Measurements from ENCODE around the gene FRMD5.

FRMD5 gene

DNA sequence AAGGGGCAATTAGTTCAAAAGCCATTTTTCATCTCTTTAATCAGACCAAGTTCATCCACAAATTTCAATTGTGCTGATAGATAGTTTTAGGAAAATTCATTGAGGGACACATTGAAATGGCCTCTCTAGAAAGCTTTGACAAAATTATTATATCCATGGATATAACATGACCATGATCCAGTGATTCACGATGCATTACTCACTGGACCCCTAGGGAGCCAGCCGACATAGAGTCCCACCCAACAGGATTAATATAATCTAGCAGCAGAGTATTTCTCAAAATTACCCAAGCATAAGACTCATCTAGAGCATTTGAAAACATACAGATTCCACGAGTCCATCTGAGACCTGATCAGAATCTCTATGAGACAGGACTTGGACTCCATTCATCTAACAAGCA, 100.3 kb downstream of the FRMD5 start:
- no peak for DNase-seq (ENCODE audit: low read depth, low spot score)

GRCh38 chr15:44093836-44094235, 101.2 kb downstream of the FRMD5 start:
- DNase-seq (ENCODE audit: low read depth, low spot score) = no peak

DNA sequence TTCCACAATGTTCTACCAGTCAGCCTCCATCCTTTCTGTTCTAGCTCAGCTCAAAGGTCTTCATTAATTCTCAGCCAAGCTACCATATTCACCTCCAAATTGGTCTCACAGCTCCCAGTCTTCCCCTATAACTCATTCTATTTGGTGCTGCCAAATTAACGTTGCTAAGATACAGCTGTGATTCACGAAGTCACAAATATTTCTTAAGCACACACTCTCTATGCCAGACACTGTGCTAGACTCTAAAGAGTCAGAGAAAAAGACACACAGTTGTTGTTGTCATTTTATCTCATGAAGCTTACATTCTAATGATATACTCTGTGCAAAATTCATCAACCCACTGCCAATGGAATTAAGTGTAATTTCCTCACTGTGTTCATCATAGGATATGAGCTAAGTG, 102.8 kb downstream of the FRMD5 start:
- DNase-seq (ENCODE audit: low read depth, low spot score) = peak; percentile 70

DNA sequence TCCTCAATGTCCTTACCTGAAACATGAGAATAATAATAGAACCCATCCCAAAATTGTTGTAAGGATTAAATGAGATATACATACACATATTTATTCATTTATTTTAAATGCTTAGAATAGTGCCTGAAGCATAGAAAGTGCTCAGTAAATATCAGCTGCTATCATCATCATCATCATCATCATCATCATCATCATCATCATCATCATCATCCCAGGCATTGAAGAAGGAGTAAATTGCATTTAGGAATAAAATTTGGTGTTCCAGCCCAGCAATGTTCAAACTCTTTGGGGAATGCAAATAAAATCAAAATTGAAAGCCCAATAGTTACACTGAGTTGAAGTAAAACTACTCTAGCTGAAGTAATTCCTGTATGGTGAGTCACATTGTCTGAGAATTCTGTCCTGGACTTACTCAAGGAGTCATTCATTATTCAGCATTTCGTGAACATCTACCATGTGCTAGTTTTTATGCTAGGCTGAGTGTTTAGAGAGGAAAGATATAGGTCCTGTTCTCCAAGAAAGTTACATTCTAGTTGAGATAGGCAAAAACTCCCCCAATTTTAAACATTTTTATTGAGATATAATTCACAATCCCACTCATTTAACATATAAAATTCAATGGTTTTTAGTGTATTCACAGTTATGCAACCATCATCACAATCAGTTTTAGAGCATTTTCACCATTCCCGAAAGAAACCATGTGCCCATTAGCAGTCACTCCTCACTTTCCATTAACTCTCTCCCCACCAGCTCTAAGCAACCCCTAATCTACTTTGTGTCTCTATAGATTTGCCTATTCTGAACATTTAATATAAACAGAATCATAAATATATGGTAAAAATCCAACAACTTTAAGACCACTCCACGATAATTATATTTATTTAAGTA, 107.2 kb downstream of the FRMD5 start:
- peak; percentile 83 for DNase-seq (ENCODE audit: low read depth, low spot score)

DNA sequence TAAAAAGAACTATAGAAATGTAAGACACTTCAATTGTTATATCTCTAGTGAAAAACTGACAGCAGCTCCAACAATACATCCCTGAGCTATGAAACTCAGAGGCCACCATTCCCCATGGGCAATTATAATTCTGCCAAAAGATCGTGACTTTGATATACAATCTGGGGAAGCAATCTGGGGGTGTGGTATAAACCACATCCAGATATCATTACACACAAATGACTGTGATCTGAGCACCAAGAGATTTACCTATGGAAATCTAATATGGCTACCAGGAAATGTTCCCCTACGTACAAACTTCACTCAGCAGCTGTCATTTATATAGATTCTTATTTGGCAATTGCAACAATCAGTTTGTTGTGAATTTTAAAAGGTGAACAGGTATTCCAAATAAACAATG, 110.3 kb downstream of the FRMD5 start:
- DNase-seq (ENCODE audit: low read depth, low spot score) = no peak

GRCh38 chr15:44084171-44084570, 110.9 kb downstream of the FRMD5 start:
- peak; percentile 49 for DNase-seq (ENCODE audit: low read depth, low spot score)

DNA sequence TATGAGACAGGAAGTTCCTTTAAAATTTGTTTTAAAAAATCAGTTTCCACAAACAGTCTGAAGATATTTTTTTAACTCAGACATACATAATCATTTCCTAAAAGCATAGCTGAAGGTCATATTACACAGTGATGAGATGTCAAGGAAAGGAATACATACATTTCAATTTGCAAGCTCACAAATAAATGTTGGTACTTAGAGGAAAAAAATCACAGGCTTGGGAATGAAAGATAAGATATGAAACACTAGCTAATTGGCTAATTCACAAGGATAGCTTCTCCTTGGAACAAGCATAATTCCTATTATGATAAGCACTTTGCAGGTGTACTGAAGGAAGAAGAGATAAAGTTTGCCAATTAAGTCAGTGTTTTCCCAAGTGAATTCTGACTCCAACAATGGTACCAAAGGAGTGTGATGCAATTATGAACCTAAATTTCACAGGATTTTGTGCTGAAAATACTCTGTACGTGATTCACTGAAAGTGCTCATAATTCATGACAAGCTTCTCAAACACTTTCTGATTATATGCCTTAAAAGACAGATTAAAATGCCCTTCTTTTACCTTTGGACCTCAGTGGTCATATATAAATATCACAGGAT, 112.4 kb downstream of the FRMD5 start:
- DNase-seq (ENCODE audit: low read depth, low spot score) = no peak

DNA sequence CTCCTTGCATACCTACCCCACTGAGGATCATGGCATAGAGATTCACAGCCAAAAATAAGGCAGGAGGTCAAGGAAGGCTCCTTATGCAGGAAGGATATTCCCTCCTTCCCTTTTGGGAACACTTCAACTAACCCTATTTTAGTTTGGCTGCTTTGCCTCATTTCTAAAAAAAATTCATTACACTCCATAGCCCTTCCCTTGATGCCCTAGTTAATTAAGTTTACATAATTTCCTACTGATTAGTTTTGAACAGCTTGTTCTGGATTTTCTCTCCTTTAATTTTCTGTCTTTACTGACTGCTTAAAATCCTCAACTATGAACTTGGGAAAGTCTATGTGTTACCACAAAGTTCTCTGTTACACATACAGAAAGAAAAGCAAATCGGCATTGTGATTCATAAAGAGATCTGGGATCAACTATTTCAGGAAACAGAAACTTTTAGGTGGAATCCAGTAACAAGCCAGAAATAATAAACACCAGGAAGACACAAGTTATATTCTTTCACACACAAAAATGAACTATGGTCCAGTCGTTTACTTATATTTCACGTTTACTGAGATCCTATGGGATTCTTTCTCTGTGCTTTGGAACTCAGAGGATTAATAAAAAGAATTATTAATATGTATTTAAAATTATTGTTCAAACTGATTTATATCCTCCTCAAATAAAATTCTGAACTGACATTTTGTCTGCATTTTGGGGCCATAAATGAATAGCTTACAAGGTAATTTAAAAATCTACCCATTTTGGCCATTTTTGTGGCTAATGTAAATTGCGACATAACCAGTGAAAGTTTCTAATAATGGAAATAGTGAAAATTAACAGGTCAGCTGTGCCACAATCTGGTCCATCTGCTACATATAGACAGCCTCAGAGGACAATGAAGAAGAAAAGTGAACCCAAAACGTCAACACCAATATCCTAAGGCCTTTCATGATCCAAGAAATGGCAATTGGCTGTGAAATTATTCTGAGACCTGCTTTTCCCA, 113.8 kb downstream of the FRMD5 start:
- peak; percentile 57 for DNase-seq (ENCODE audit: low read depth, low spot score)

DNA sequence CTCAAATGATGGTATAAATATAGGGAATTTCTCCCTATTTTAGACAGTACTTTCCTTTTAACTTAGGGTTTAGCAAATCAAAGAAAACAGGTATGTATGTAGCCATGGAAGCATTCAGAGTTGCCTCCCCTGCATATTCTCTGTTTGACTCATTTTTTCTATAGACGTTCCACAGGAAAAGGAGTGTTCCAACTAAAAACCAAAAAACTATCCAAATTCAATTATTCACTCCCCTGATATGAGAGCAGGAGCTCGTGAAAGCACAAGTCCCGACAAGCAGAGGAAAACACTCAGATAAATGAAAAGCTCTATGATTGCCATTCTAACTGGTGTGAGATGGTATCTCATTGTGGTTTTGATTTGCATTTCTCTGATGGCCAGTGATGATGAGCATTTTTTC, 119.5 kb downstream of the FRMD5 start:
- DNase-seq (ENCODE audit: low read depth, low spot score) = peak; percentile 30

DNA sequence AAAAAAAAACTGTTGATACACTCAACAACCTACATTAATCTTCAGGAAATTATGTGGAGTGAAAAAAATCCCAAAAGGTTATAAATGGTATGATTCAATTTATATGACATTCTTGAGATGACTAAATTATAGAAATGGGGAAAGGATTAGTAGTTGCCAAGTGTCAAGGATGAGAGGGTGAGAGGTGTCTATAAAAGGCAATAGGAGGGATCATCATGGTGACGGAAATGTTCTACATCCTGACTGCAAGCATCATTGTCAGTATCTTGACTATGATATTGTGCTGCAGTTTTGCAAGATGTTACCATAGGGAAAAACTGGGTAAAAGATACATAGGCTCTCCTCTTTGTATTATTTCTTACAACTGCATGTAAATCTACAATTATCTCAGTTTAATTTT, 125.6 kb downstream of the FRMD5 start:
- DNase-seq (ENCODE audit: low read depth, low spot score) = no peak

DNA sequence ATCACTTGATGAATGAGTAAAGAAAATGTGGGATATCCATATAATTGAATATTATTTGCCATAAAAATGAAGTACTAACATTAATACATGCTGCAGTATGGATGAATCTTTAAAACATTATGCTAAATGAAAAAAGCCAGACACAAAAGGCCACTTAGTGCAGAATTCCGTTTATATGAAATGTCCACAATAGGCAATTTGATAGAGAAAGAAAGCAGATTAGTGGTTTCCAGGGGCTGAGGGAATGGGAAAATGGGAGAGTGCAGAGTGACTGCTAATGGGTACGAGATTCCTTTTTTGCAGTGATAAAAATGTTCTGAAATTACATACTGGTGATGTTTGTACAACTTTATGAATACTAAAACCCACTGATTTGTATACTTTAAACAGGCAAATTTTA, 126.7 kb downstream of the FRMD5 start:
- no peak for DNase-seq (ENCODE audit: low read depth, low spot score)

DNA sequence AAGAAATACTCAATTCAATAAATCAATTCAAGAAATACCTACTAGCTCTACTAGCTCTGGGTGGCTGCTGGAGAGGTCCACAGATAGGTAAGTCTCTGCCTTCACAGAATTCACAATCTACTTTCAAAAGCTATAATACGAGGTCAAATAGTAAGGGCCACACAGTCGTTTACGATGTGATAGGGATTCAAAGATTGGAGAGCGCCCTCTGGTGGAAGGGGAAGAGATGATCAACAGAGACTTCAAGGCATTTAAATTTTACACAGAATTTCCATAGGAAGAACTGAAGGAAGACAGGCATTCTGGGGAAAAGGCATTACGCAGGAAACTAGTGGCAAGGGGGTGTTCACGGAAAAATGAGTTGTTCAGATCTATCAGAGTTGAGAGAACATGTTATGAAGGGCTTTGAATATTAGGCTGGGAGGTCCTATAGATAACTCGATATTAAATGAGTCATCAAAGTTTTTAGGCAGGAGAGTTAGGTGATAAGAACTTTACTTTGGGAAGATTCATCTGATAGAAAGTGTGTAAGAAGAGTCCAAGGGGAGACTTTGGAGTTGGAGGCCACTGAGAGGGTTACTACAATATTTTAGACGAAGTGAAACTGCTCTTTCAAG, 128.8 kb downstream of the FRMD5 start:
- DNase-seq (ENCODE audit: low read depth, low spot score) = peak; percentile 58

- DNase-seq (ENCODE audit: low read depth, low spot score) = no peak
Measured at GRCh38 chr15:44064706-44065105, 130.4 kb downstream of the FRMD5 start.

- DNase-seq (ENCODE audit: low read depth, low spot score) = no peak
Measured at GRCh38 chr15:44058126-44058525, 136.9 kb downstream of the FRMD5 start.

GRCh38 chr15:44045661-44046060, 149.4 kb downstream of the FRMD5 start:
- DNase-seq (ENCODE audit: low read depth, low spot score) = no peak

DNA sequence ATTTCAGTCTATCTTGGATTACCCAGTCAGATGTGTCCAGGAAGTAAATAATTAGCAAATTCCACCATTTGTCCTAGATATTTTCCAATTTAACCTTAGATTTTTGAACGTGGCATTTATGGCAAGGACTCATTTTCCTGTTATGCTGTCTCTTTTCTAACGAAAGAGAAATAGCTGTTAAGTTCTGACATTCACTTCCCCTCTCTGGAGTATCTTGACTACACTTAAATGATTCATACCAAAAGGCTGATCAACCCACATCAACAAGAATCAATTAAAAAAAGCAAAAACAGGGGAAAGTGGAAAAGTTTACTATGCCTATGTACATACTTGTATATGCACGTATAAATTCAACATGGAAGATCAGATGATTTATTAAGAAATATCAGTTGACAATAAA, 149.9 kb downstream of the FRMD5 start:
- DNase-seq (ENCODE audit: low read depth, low spot score) = no peak

- DNase-seq (ENCODE audit: low read depth, low spot score) = peak; percentile 78
Measured at GRCh38 chr15:44038755-44039191, 156.3 kb downstream of the FRMD5 start.

GRCh38 chr15:44035781-44036699, 159.0 kb downstream of the FRMD5 start:
- peak; percentile 40 for DNase-seq (ENCODE audit: low read depth, low spot score)

DNA sequence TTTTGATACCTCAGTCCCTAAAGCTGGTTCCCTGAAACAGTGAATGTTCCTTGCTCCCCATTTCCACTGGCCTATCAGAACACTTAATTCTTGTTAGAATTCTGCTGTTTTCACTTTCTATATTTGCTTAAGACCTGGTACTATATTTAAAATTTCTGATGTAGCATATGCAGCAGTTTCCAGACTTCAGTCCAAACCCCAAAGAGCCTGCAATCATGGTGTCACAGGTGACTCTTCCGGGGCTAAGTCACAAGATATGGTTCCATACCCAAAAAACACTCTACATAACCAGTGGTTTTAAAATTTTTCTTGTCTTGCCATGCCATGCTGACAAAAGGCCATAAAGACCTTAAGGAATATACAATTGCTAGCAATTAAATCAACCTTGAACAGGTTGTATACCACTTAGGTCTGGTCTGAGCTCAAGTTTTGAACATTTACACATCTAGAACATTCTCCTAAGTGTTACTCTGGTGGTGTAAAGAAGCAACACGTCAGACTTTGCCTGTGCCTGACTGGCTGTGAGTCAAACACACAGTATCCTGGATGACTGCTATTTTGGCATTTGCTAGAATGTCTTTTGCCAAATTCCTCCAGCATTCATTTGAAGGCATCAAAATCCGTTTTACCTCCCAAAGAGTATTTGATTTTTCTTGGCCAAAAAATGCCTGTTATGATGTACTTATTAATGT, 160.0 kb downstream of the FRMD5 start:
- DNase-seq (ENCODE audit: low read depth, low spot score) = peak; percentile 86

DNA sequence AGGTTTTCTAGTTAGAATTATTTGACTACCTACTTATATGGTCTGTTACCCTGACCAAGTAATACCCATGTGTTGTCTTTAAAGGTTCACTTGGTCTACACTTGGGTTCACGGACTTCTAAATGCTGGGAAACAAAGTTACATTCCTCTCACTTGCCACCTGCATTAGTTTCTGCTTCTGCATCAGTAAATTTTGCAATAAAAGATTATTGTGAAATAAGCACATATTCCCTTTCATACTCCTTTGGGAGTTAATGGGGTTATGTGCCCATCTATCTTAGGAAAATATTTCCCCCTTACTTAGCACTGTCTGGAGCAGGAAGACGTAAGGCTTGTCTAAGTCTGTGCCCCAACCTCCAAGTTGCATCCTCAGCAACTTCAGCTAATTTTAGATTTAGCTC, 160.7 kb downstream of the FRMD5 start:
- DNase-seq (ENCODE audit: low read depth, low spot score) = no peak
